ENCODE data around the gene SYT6. TPM values are rescaled to one million over a fixed set of nuclear protein-coding genes. Genes with fewer than 3 reads are reported as not detected.

The SYT6 gene
- total RNA-seq, 1 donor from 2014 or later, result not detected

GRCh38 chr1:114081437-114082303, 72.0 kb downstream of the SYT6 start:
- H3K36me3 ChIP-seq (ENCODE audit: control insufficient read depth, insufficient read depth, low read length), result no peaks in the 10 kb centered on the region
- no peak for TF ChIP-seq CTCF (IDR thresholded peaks at IDR 0.05; ENCODE audit: insufficient read depth, low read length, poor library complexity, severe bottlenecking)
- no peak for DNase-seq (ENCODE audit: low read depth)
- no peak overlapping the region for H3K4me3 ChIP-seq (ENCODE audit: low read depth, low read length)
- H3K27me3 ChIP-seq (ENCODE audit: control insufficient read depth, insufficient read depth, low read length), result peaks cover 4% of the 10 kb centered on the region

- TF ChIP-seq CTCF (IDR thresholded peaks at IDR 0.05; ENCODE audit: insufficient read depth, low read length, poor library complexity, severe bottlenecking), result no peak
- no peak overlapping the region for H3K4me3 ChIP-seq (ENCODE audit: low read depth, low read length)
- H3K27me3 ChIP-seq (ENCODE audit: control insufficient read depth, insufficient read depth, low read length), result peaks cover 4% of the 10 kb centered on the region
- H3K36me3 ChIP-seq (ENCODE audit: control insufficient read depth, insufficient read depth, low read length), result no peaks in the 10 kb centered on the region
- no peak for DNase-seq (ENCODE audit: low read depth)
Observed at GRCh38 chr1:114080511-114081436, 72.9 kb downstream of the SYT6 start.

- peaks cover 4% of the 10 kb centered on the region for H3K27me3 ChIP-seq (ENCODE audit: control insufficient read depth, insufficient read depth, low read length)
- no peak overlapping the region for H3K4me3 ChIP-seq (ENCODE audit: low read depth, low read length)
- no peak for DNase-seq (ENCODE audit: low read depth)
- no peak for TF ChIP-seq CTCF (IDR thresholded peaks at IDR 0.05; ENCODE audit: insufficient read depth, low read length, poor library complexity, severe bottlenecking)
- no peaks in the 10 kb centered on the region for H3K36me3 ChIP-seq (ENCODE audit: control insufficient read depth, insufficient read depth, low read length)
Observed at GRCh38 chr1:114079596-114080190, 74.0 kb downstream of the SYT6 start.

GRCh38 chr1:114078116-114078515, 75.6 kb downstream of the SYT6 start:
- no peak for TF ChIP-seq CTCF (IDR thresholded peaks at IDR 0.05; ENCODE audit: insufficient read depth, low read length, poor library complexity, severe bottlenecking)
- Histone ChIP-seq H3K4me3 (ENCODE audit: low read depth, low read length) (no peak overlapping the region), H3K27me3 (ENCODE audit: control insufficient read depth, insufficient read depth, low read length) (peaks cover 4% of the 10 kb centered on the region), H3K36me3 (ENCODE audit: control insufficient read depth, insufficient read depth, low read length) (no peaks in the 10 kb centered on the region)
- DNase-seq (ENCODE audit: low read depth), result no peak

- no peak for DNase-seq (ENCODE audit: low read depth)
- no peak overlapping the region for H3K4me3 ChIP-seq (ENCODE audit: low read depth, low read length)
- no peaks in the 10 kb centered on the region for H3K36me3 ChIP-seq (ENCODE audit: control insufficient read depth, insufficient read depth, low read length)
- TF ChIP-seq CTCF (IDR thresholded peaks at IDR 0.05; ENCODE audit: insufficient read depth, low read length, poor library complexity, severe bottlenecking), result no peak
- peaks cover 2% of the 10 kb centered on the region for H3K27me3 ChIP-seq (ENCODE audit: control insufficient read depth, insufficient read depth, low read length)
Observed at GRCh38 chr1:114077188-114077587, 76.5 kb downstream of the SYT6 start.
